ENCODE results near the gene RHD. TPM values are rescaled to one million over a fixed set of nuclear protein-coding genes. Genes with fewer than 3 reads are reported as not detected.
"Not testable (repeated sequence)": the region's sequence is repeated elsewhere in the genome, so short reads cannot be mapped to it uniquely, and the experiment has no call there.

The RHD gene
- total and polyA plus RNA-seq, 2 donors (not counting 1 experiment from before 2014, with no cell fraction given): not detected

DNA sequence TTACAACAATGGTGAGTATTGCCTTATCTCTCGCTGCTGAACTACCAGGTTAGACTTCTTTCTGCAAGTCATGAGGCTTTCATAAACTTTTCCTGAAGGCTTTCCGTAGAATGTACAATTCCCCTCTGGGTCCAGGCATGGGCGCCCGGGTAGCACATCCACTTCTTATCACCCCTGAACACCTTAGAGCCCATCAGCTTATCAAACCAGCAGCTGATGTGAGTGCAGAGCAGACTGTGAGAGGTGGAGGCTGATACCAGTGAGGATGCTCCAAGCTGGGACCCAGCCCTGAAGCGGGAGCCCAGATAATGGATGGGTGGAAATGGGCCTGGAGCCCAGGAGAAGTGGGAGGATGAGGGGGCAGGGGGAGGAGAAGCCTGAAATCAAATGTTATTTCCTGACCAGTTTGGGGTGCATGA, 7.4 kb downstream of the RHD start:
- H3K4me1 ChIP-seq (ENCODE audit: control insufficient read depth in 2 of 2, insufficient read depth in 2 of 2, low read length in 2 of 2); H3K36me3 ChIP-seq (replicated peaks in 1 of 2; ENCODE audit: control extremely low read depth in 1 of 2, control insufficient read depth in 1 of 2, extremely low read depth in 1 of 2, insufficient read depth in 2 of 2, low read length in 1 of 2); H3K27ac ChIP-seq (ENCODE audit: low read length in 2 of 2); H3K4me3 ChIP-seq (ENCODE audit: control extremely low read depth in 1 of 5, extremely low read depth in 1 of 5, insufficient read depth in 1 of 5, low read depth in 2 of 5, low read length in 4 of 5); ATAC-seq (ENCODE audit: low read depth); intact Hi-C loops (cut with micrococcal nuclease); H2AFZ ChIP-seq (ENCODE audit: insufficient read depth, low read depth, low read length, poor library complexity, severe bottlenecking); H3K9me3 ChIP-seq (ENCODE audit: control extremely low read depth in 1 of 3, control insufficient read depth in 2 of 3, insufficient read depth in 1 of 3, low read length in 2 of 3); H3K4me3 Mint-ChIP-seq; POLR2A ChIA-PET; H3K27me3 ChIP-seq (replicated peaks in 1 of 4; ENCODE audit: control extremely low read depth in 1 of 4, control insufficient read depth in 3 of 4, insufficient read depth in 4 of 4, low read length in 3 of 4); H3K9me3 Mint-ChIP-seq (ENCODE audit: insufficient read depth); H3K27me3 Mint-ChIP-seq; DNase-seq; H3K4me1 Mint-ChIP-seq; H3K27ac Mint-ChIP-seq; H3K4me2 ChIP-seq (replicated peaks; ENCODE audit: low read depth, low read length, poor library complexity, severe bottlenecking); H4K20me1 ChIP-seq (ENCODE audit: control insufficient read depth, insufficient read depth, low read length, poor library complexity, severe bottlenecking); CTCF ChIA-PET; H3K9ac ChIP-seq (ENCODE audit: low read length); H3K79me2 ChIP-seq (ENCODE audit: control insufficient read depth, insufficient read depth, low read length): not testable (repeated sequence)
- WGBS (ENCODE audit: insufficient coverage): no CpG with 5 or more reads among the region's 5 CpGs

DNA sequence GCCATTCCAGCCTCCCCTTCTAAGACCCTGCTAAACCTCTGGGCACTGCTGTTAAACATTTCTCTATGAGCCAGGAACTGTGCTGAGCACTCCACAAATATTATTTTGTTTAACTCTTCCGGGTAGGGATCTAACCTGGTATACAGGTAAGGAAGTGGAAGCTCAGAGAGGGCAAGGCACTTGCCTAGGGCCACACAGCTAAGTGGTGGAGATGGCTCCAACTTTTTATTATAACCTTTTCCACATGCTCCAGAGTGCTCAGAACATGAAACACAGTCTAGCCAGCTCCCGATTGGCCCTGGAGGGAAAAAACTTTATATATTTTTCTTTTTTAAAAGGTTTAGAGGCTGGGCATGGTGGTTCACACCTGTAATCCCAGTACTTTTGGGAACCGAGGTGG, 13.6 kb downstream of the RHD start:
- H3K27ac Mint-ChIP-seq; H3K9me3 ChIP-seq (ENCODE audit: control extremely low read depth in 1 of 3, control insufficient read depth in 2 of 3, insufficient read depth in 1 of 3, low read length in 2 of 3); CTCF ChIA-PET; H3K4me2 ChIP-seq (replicated peaks; ENCODE audit: low read depth, low read length, poor library complexity, severe bottlenecking); DNase-seq; H3K36me3 ChIP-seq (replicated peaks in 1 of 2; ENCODE audit: control extremely low read depth in 1 of 2, control insufficient read depth in 1 of 2, extremely low read depth in 1 of 2, insufficient read depth in 2 of 2, low read length in 1 of 2); POLR2A ChIA-PET; intact Hi-C loops (cut with micrococcal nuclease); H2AFZ ChIP-seq (ENCODE audit: insufficient read depth, low read depth, low read length, poor library complexity, severe bottlenecking); H3K4me1 ChIP-seq (ENCODE audit: control insufficient read depth in 2 of 2, insufficient read depth in 2 of 2, low read length in 2 of 2); H4K20me1 ChIP-seq (ENCODE audit: control insufficient read depth, insufficient read depth, low read length, poor library complexity, severe bottlenecking); ATAC-seq (ENCODE audit: low read depth); H3K4me3 Mint-ChIP-seq; H3K27me3 Mint-ChIP-seq; H3K79me2 ChIP-seq (ENCODE audit: control insufficient read depth, insufficient read depth, low read length); H3K9me3 Mint-ChIP-seq (ENCODE audit: insufficient read depth); H3K27ac ChIP-seq (ENCODE audit: low read length in 2 of 2); H3K9ac ChIP-seq (ENCODE audit: low read length); H3K27me3 ChIP-seq (replicated peaks in 1 of 4; ENCODE audit: control extremely low read depth in 1 of 4, control insufficient read depth in 3 of 4, insufficient read depth in 4 of 4, low read length in 3 of 4); H3K4me1 Mint-ChIP-seq; H3K4me3 ChIP-seq (ENCODE audit: control extremely low read depth in 1 of 5, extremely low read depth in 1 of 5, insufficient read depth in 1 of 5, low read depth in 2 of 5, low read length in 4 of 5): not testable (repeated sequence)
- no CpG with 5 or more reads among the region's 3 CpGs for WGBS (ENCODE audit: insufficient coverage)

DNA sequence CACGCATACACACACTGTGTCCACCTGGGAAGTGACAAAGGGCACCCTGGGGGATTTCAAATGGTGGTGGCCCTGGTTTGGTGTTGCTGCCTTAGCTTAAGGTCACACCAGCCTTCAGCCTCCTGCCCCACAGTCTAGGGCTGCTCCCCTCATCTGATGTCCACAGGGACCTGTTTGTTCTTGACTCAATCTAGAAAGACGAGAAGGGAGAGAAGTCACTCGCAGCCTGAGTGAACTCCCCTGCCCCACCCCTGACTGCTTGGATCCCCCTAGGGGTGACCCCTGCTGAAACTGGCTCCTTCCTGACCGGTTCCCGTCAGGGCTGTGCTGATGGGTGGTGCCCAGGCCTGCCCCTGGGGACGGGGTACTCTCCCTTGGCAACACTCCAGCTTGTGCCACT, 14.9 kb downstream of the RHD start:
- intact Hi-C loops (cut with micrococcal nuclease); H3K4me3 Mint-ChIP-seq; H3K4me2 ChIP-seq (replicated peaks; ENCODE audit: low read depth, low read length, poor library complexity, severe bottlenecking); H3K79me2 ChIP-seq (ENCODE audit: control insufficient read depth, insufficient read depth, low read length); DNase-seq; H3K4me3 ChIP-seq (ENCODE audit: control extremely low read depth in 1 of 5, extremely low read depth in 1 of 5, insufficient read depth in 1 of 5, low read depth in 2 of 5, low read length in 4 of 5); H3K4me1 Mint-ChIP-seq; POLR2A ChIA-PET; H3K27ac ChIP-seq (ENCODE audit: low read length in 2 of 2); H3K27me3 Mint-ChIP-seq; H3K9me3 Mint-ChIP-seq (ENCODE audit: insufficient read depth); H3K4me1 ChIP-seq (ENCODE audit: control insufficient read depth in 2 of 2, insufficient read depth in 2 of 2, low read length in 2 of 2); H3K27me3 ChIP-seq (replicated peaks in 1 of 4; ENCODE audit: control extremely low read depth in 1 of 4, control insufficient read depth in 3 of 4, insufficient read depth in 4 of 4, low read length in 3 of 4); H3K27ac Mint-ChIP-seq; H2AFZ ChIP-seq (ENCODE audit: insufficient read depth, low read depth, low read length, poor library complexity, severe bottlenecking); H3K36me3 ChIP-seq (replicated peaks in 1 of 2; ENCODE audit: control extremely low read depth in 1 of 2, control insufficient read depth in 1 of 2, extremely low read depth in 1 of 2, insufficient read depth in 2 of 2, low read length in 1 of 2); H4K20me1 ChIP-seq (ENCODE audit: control insufficient read depth, insufficient read depth, low read length, poor library complexity, severe bottlenecking); H3K9ac ChIP-seq (ENCODE audit: low read length); H3K9me3 ChIP-seq (ENCODE audit: control extremely low read depth in 1 of 3, control insufficient read depth in 2 of 3, insufficient read depth in 1 of 3, low read length in 2 of 3): not testable (repeated sequence)
- ATAC-seq (ENCODE audit: low read depth): peak; percentile 69
- CTCF ChIA-PET: interaction anchor here (0.6 to 0.7 kb wide), 2 partner anchors 114 to 118 kb away, joined by 4 read pairs; no protein-coding TSS in a partner anchor
- no CpG with 5 or more reads among the region's 6 CpGs for WGBS (ENCODE audit: insufficient coverage)

- H3K27ac Mint-ChIP-seq; H3K9ac ChIP-seq (ENCODE audit: low read length); H3K4me3 Mint-ChIP-seq; DNase-seq; H2AFZ ChIP-seq (ENCODE audit: insufficient read depth, low read depth, low read length, poor library complexity, severe bottlenecking); H3K27me3 Mint-ChIP-seq; H3K27me3 ChIP-seq (replicated peaks in 1 of 4; ENCODE audit: control extremely low read depth in 1 of 4, control insufficient read depth in 3 of 4, insufficient read depth in 4 of 4, low read length in 3 of 4); H3K79me2 ChIP-seq (ENCODE audit: control insufficient read depth, insufficient read depth, low read length); POLR2A ChIA-PET; H3K36me3 ChIP-seq (replicated peaks in 1 of 2; ENCODE audit: control extremely low read depth in 1 of 2, control insufficient read depth in 1 of 2, extremely low read depth in 1 of 2, insufficient read depth in 2 of 2, low read length in 1 of 2); H3K4me2 ChIP-seq (replicated peaks; ENCODE audit: low read depth, low read length, poor library complexity, severe bottlenecking); H3K4me1 ChIP-seq (ENCODE audit: control insufficient read depth in 2 of 2, insufficient read depth in 2 of 2, low read length in 2 of 2); H3K9me3 ChIP-seq (ENCODE audit: control extremely low read depth in 1 of 3, control insufficient read depth in 2 of 3, insufficient read depth in 1 of 3, low read length in 2 of 3); H3K4me1 Mint-ChIP-seq; CTCF ChIA-PET; H4K20me1 ChIP-seq (ENCODE audit: control insufficient read depth, insufficient read depth, low read length, poor library complexity, severe bottlenecking); ATAC-seq (ENCODE audit: low read depth); intact Hi-C loops (cut with micrococcal nuclease); H3K9me3 Mint-ChIP-seq (ENCODE audit: insufficient read depth); H3K27ac ChIP-seq (ENCODE audit: low read length in 2 of 2); H3K4me3 ChIP-seq (ENCODE audit: control extremely low read depth in 1 of 5, extremely low read depth in 1 of 5, insufficient read depth in 1 of 5, low read depth in 2 of 5, low read length in 4 of 5): not testable (repeated sequence)
- no CpG with 5 or more reads among the region's 8 CpGs for WGBS (ENCODE audit: insufficient coverage)
Observed at GRCh38 chr1:25288573-25289101, 16.3 kb downstream of the RHD start.
